Measurements from ENCODE around the gene SMYD3.

GRCh38 chr1:245822996-245823395 lies 684.1 kb downstream of the SMYD3 start:
- TF ChIP-seq CTCF (IDR thresholded peaks at IDR 0.05), result no peak
- no peak for TF ChIP-seq POLR2A (IDR thresholded peaks at IDR 0.05)

Measured in heart left ventricle (tissue), 13 donors.